Vagina (tissue), 2 donors: ENCODE data around the gene TGFB1I1.

ENCODE experiments used
- POLR2A ChIP-seq, 2 donors: fragments of 450-650 bp; IDR thresholded peaks; one replicate each; pipeline ENCODE4 v1.6.1; 2017; ENCODE audit warnings: antibody characterized with exemption in 2 of 2, mild to moderate bottlenecking in 2 of 2, moderate library complexity in 2 of 2
- POLR2AphosphoS5 ChIP-seq, 2 donors: sonication (generic); formaldehyde crosslinking; IDR thresholded peaks; one replicate each; pipeline ENCODE4 v1.9.0; 2017; ENCODE audit warnings: antibody characterized with exemption in 2 of 2, mild to moderate bottlenecking in 2 of 2, low read depth in 1 of 2; ENCODE audit not compliant: insufficient read depth in 1 of 2
- TF ChIP-seq, protein P1 (sequence below), 3 experiments: fragments of 450-650 bp in 2 of 3; fragments of 200-600 bp in 1 of 3; sonication (generic) in 1 of 3; IDR thresholded peaks; one replicate each; pipeline ENCODE4 v1.5.1; 2017 to 2019; ENCODE audit warnings: antibody characterized with exemption in 3 of 3, mild to moderate bottlenecking in 2 of 3, moderate library complexity in 2 of 3

DNA sequence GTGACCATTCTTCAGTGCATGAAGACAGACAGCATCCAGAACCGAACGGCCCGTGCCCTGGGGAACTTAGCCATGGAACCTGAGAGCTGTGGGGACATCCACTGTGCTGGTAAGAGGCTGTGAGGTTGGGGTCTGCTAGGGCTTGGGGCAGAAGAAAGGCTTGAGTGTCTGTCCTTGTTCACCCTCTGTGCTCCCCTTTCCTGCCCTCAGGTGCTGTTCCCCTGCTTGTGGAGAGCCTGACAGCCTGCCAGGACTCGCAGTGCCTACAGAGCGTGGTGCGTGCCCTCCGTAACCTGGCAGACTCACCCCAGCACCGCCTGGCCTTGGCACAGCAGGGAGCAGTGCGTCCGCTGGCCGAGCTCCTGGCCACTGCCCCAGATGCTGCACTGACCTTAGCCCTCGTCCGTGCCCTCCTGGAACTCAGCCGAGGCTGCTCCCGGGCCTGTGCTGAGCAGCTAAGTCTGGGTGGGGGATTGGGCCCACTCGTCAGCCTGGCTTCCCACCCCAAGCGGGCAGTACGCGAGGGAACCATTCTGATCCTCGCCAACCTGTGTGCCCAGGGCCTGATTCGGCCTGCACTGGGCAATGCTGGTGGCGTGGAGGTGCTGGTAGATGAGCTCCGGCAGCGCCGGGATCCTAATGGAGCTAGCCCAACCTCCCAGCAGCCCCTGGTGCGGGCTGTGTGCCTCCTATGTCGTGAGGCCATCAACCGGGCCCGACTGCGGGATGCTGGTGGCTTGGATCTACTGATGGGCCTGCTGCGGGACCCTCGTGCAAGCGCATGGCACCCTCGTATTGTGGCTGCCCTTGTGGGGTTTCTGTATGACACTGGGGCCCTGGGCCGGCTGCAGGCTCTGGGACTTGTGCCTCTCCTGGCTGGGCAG lies 9.8 kb upstream of the TGFB1I1 start:
- TF ChIP-seq POLR2A (IDR thresholded peaks at IDR 0.05) (no peak), POLR2AphosphoS5 (IDR thresholded peaks at IDR 0.05; ENCODE audit: insufficient read depth in 1 of 2, low read depth in 1 of 2) (no peak)
- TF ChIP-seq, protein P1, sequence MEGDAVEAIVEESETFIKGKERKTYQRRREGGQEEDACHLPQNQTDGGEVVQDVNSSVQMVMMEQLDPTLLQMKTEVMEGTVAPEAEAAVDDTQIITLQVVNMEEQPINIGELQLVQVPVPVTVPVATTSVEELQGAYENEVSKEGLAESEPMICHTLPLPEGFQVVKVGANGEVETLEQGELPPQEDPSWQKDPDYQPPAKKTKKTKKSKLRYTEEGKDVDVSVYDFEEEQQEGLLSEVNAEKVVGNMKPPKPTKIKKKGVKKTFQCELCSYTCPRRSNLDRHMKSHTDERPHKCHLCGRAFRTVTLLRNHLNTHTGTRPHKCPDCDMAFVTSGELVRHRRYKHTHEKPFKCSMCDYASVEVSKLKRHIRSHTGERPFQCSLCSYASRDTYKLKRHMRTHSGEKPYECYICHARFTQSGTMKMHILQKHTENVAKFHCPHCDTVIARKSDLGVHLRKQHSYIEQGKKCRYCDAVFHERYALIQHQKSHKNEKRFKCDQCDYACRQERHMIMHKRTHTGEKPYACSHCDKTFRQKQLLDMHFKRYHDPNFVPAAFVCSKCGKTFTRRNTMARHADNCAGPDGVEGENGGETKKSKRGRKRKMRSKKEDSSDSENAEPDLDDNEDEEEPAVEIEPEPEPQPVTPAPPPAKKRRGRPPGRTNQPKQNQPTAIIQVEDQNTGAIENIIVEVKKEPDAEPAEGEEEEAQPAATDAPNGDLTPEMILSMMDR (IDR thresholded peaks at IDR 0.05) = no peak
